Stomach smooth muscle (tissue), 2 donors: ENCODE data around the gene STK25.

Source experiments
- H3K27ac ChIP-seq: one replicate; pipeline ENCODE4 v1.7.0; 2013; ENCODE audit warnings: mild to moderate bottlenecking, low read length, inconsistent platforms
- H3K27me3 ChIP-seq, 2 donors: one replicate each; pipeline ENCODE4 v1.7.0; 2013; ENCODE audit warnings: low read length in 2 of 2; ENCODE audit not compliant: insufficient read depth in 2 of 2, control insufficient read depth in 1 of 2
- H3K36me3 ChIP-seq, 2 donors: one replicate each; pipeline ENCODE4 v1.7.0; 2013; ENCODE audit warnings: low read length in 2 of 2; ENCODE audit not compliant: control insufficient read depth in 2 of 2, insufficient read depth in 2 of 2
- H3K4me1 ChIP-seq: one replicate; pipeline ENCODE4 v1.7.0; 2013; ENCODE audit warnings: low read length; ENCODE audit not compliant: control insufficient read depth, insufficient read depth
- H3K4me3 ChIP-seq, 2 donors: one replicate each; pipeline ENCODE4 v1.7.0; 2013; ENCODE audit warnings: low read length in 2 of 2
- H3K9ac ChIP-seq, 2 donors: one replicate each; pipeline ENCODE4 v1.7.0; 2013; ENCODE audit warnings: low read length in 2 of 2, mild to moderate bottlenecking in 1 of 2
- H3K9me3 ChIP-seq, 2 donors: one replicate each; pipeline ENCODE4 v1.7.0; 2013; ENCODE audit warnings: low read length in 2 of 2; ENCODE audit not compliant: control insufficient read depth in 2 of 2
- donor health status: healthy.
- donor health status: Pancreatic carcinoma.

STK25 gene

DNA sequence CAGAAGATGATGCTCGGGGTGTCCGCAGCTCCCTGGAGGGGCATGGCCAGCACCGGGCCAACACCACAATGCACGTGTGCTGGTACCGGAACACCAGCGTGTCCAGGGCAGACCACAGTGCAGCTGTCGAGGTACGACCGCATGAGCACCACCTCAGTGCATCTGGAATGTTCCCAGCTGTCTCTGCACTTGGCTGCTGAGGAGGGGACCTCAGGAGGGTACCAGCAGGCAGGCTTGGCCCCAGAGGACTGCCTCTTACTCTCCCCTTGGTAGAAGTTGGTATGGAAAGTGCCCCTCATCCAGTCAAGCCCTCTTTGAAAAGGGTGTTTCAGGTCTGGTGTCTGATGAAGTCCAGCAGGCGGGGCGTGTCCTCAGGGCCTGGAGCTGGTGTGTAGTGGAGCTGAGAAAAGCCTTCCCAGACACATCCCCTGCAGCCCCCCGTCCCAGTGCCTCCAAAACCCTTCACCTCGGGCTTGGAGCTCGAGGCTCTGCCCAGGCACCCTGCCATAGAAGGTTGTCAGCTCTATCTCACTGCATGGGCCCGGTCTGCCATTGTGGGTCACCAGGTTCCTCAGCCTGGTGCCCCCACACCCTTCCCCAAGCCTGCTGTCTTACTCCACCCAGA, 16.7 kb downstream of the STK25 start:
- Histone ChIP-seq H3K9me3 (no peaks in the 10 kb centered on the region), H3K4me1 (no peaks in the 10 kb centered on the region), H3K4me3 (no peak overlapping the region), H3K9ac (no peak overlapping the region), H3K27ac (no peak overlapping the region), H3K27me3 (no peaks in the 10 kb centered on the region), H3K36me3 (peaks cover 22 to 32% of the 10 kb centered on the region in 2 donors)

GRCh38 chr2:241490825-241491506, 17.4 kb downstream of the STK25 start:
- H3K4me3 ChIP-seq = no peak overlapping the region
- no peaks in the 10 kb centered on the region for H3K4me1 ChIP-seq
- no peak overlapping the region for H3K9ac ChIP-seq
- no peaks in the 10 kb centered on the region for H3K27me3 ChIP-seq
- peaks cover 22 to 29% of the 10 kb centered on the region in 2 donors for H3K36me3 ChIP-seq
- H3K27ac ChIP-seq = no peak overlapping the region
- no peaks in the 10 kb centered on the region for H3K9me3 ChIP-seq

DNA sequence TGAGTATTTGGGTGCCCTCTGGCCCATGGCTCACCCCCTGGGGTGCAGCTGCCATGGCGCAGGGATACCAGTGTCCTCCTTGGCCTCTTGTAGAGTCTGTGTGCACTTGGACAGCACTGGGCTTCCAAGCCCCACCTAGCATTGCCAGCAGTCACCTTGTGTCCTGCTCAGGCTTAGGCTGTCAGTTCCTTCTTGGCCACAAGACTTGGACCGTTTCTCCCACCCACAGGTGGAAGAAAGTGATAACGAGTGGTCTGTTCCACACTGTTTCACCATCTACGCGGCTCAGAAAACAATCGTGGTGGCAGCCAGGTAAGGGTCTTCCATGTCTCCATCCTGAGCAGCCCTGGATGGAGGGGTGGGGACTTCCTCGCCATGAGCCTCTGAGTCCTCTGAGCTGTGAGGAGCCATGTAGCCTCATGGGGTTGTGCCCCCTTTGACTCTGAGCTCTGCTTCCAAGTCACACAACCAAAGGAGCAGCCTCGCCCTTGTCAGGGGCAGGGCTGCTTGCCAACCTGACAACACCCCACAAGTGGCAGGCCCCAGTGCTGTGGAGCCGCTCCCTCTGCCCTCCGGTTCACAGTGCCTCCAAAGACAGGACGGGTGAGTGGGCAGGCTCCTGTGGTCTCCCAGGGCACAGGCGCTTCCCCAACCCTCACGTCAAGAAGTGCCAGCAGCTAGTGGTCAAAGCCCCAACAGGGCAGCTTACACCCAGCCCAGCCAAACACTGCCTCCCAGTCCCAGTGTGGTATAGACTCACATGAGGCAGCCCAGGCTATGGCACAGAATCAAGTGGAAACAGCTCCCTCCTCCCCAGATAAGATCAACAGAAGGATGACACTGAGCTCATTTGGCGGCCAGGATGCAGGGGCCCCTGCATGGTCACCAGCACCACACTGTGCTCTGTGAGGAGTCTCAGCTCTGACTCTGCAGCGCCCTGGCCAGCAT, 18.4 kb downstream of the STK25 start:
- Histone ChIP-seq H3K4me1 (no peaks in the 10 kb centered on the region), H3K4me3 (no peak overlapping the region), H3K9ac (no peak overlapping the region), H3K27me3 (no peaks in the 10 kb centered on the region), H3K36me3 (peaks cover 15 to 20% of the 10 kb centered on the region in 2 donors), H3K27ac (no peak overlapping the region), H3K9me3 (no peaks in the 10 kb centered on the region)

DNA sequence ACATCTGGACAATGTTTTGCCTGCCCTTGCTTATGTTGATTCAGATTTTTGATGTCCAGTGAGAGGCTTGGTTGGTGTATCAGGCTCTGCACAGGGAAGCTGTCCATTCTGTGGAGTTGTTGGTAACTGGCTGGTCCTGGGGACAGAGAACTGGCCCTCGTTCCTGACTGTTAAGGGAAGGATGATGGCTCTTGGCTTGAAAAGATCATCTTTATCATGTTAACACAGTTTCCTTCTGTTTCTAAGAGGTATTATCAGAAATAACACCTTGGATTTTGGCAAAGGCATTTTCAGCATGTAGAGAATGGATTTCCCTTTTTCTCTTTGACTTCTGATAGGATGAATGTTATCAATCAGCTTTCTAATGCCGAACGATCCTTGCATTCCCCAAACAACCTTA, 19.3 kb downstream of the STK25 start:
- Histone ChIP-seq H3K9ac (no peak overlapping the region), H3K9me3 (no peaks in the 10 kb centered on the region), H3K27ac (no peak overlapping the region), H3K27me3 (no peaks in the 10 kb centered on the region), H3K36me3 (peaks cover 7 to 21% of the 10 kb centered on the region in 2 donors), H3K4me1 (no peaks in the 10 kb centered on the region), H3K4me3 (no peak overlapping the region)

DNA sequence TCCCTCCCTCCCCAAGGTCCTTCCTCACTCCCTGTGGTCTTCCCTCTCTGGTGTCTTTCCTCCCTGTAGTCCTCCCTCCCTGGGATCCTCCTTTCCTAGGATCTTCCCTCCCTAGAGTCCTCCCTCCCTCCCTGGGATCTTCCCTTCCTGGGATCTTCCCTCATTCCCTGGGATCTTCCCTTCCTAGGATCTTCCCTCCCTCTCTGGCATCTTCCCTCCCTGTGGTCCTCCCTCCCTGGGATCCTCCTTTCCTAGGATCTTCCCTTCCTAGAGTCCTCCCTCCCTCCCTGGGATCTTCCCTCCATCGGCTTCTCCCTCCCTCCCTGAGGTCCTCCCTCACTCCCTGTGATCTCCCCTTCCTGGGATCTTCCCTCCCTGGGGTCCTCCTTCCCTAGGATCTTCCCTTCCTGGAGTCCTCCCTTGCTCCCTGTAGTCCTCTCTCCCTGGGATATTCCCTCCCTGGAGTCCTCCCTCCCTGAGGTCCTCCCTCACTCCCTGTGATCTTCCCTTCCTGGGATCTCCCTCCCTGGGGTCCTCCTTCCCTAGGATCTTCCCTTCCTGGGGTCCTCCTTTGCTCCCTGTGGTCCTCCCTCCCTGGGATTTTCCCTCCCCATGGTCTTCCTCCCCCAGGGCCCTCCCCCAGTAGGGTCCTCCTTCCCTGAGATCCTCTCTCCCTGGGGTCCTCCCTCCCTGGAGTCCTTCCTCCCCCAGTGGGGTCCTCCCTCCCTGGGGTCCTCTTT, 23.0 kb downstream of the STK25 start:
- H3K9me3 ChIP-seq = no peaks in the 10 kb centered on the region
- no peaks in the 10 kb centered on the region for H3K4me1 ChIP-seq
- H3K9ac ChIP-seq = no peak overlapping the region
- H3K27me3 ChIP-seq = no peaks in the 10 kb centered on the region
- no peak overlapping the region for H3K27ac ChIP-seq
- H3K36me3 ChIP-seq = peaks cover 0 to 12% of the 10 kb centered on the region in 2 donors
- H3K4me3 ChIP-seq = no peak overlapping the region

- Histone ChIP-seq H3K36me3 (peaks cover 0 to 18% of the 10 kb centered on the region in 2 donors), H3K9me3 (no peaks in the 10 kb centered on the region), H3K4me3 (no peak overlapping the region), H3K4me1 (no peaks in the 10 kb centered on the region), H3K9ac (no peak overlapping the region), H3K27ac (no peak overlapping the region), H3K27me3 (no peaks in the 10 kb centered on the region)
Observed at GRCh38 chr2:241483305-241483704, 25.1 kb downstream of the STK25 start.

- no peaks in the 10 kb centered on the region for H3K9me3 ChIP-seq
- H3K36me3 ChIP-seq = peaks cover 0 to 20% of the 10 kb centered on the region in 2 donors
Observed at GRCh38 chr2:241482126-241482955, 26.0 kb downstream of the STK25 start.

DNA sequence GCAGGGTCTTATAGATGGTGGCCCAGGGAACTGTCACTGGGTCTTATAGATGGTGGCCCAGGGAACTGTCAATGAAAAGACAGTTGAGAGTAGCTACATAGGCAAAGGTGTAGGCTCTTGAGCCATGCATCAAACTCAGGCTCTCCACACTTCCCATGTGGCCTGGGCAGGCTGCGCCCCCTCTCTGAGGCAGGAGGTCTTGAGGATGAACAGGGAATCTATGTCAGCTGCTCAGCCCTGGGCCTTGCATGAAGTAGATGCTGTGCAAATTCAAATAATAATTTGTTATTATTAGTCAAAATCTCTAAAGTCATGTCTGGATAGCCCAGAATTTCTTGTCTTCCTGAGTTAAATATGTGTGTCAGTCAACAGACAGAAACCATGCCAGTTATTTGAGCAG, 26.7 kb downstream of the STK25 start:
- no peaks in the 10 kb centered on the region for H3K4me1 ChIP-seq
- H3K36me3 ChIP-seq = peaks cover 0 to 19% of the 10 kb centered on the region in 2 donors
- no peak overlapping the region for H3K4me3 ChIP-seq
- no peaks in the 10 kb centered on the region for H3K9me3 ChIP-seq
- H3K27me3 ChIP-seq = no peaks in the 10 kb centered on the region
- H3K27ac ChIP-seq = no peak overlapping the region
- no peak overlapping the region for H3K9ac ChIP-seq

More at GRCh38 chr2:241482126-241482955, 26.0 kb downstream of the STK25 start:
- Histone ChIP-seq H3K4me1 (no peaks in the 10 kb centered on the region), H3K27ac (no peak overlapping the region), H3K4me3 (no peak overlapping the region), H3K9ac (no peak overlapping the region), H3K27me3 (no peaks in the 10 kb centered on the region)

DNA sequence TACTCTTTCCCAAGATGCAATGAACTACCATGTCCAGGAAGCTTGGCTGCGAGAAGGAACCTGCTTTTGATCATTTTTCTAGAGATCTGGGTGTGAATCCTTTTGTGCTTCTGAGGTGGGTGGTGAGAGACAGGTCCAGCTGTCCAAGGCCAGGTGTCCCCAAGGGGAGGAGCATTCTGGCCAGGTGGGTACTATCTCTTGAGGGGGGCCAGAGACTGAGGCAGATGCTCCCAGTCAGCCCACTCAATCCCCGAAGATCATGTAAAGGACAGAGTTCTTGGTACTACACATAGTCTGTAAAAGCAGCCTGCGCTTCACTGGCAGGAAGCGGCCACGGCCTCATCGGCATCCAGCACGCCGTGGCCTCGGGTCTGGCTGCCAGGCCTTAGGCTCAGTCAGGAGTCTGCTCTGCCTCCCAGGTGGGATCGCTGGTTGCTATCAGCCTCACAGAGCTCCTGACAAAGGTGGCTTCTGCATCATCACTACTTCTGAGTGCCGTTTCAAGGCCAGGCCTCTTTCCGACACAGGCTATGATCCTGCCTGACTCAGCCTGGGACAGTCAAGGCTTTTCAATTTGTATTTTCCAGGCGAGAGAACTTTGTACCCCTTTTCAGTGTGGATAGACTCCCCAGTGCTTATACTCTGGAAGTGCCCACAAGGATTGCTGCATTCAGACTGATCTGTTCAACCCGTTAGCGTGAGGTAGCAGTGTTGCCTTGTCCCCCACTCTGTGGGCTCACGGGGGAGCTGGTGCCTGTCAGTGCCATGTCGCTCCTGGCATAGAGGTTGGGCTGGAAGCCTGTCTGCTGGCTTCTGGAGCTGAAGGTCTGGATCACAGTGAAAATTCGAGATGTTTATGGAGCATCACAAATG, 29.1 kb downstream of the STK25 start:
- Histone ChIP-seq H3K9ac (no peak overlapping the region), H3K4me3 (no peak overlapping the region), H3K27me3 (no peaks in the 10 kb centered on the region), H3K9me3 (no peaks in the 10 kb centered on the region), H3K4me1 (no peaks in the 10 kb centered on the region), H3K27ac (no peak overlapping the region), H3K36me3 (peaks cover 0 to 12% of the 10 kb centered on the region in 2 donors)
